ENCODE data around the gene SLC48A1. TPM values are rescaled to one million over a fixed set of nuclear protein-coding genes. Genes with fewer than 3 reads are reported as not detected.

Gene SLC48A1
- total RNA-seq, 1 donor from 2014 or later = 65.5 TPM

GRCh38 chr12:47799357-47799955 lies 26.4 kb downstream of the SLC48A1 start:
- TF ChIP-seq CTCF (IDR thresholded peaks at IDR 0.05; ENCODE audit: unreplicated experiment) = no peak
- H3K36me3 Mint-ChIP-seq (ENCODE audit: low read depth, unreplicated experiment) = peaks cover 28% of the 10 kb centered on the region
- no peaks in the 10 kb centered on the region for H3K9me3 Mint-ChIP-seq (ENCODE audit: unreplicated experiment)
- no peak overlapping the region for H3K4me3 Mint-ChIP-seq (ENCODE audit: unreplicated experiment)
- peaks cover 32% of the 10 kb centered on the region for H3K27me3 Mint-ChIP-seq (ENCODE audit: unreplicated experiment)
- DNase-seq (ENCODE audit: low spot score) = no peak
- H3K4me1 Mint-ChIP-seq (ENCODE audit: unreplicated experiment) = peaks cover 63% of the 10 kb centered on the region
- peak overlapping the region; percentile 52 for H3K27ac Mint-ChIP-seq (ENCODE audit: unreplicated experiment)

GRCh38 chr12:47800582-47800981 lies 27.5 kb downstream of the SLC48A1 start:
- DNase-seq (ENCODE audit: low spot score) = no peak
- peak overlapping the region; percentile 89 for H3K27ac Mint-ChIP-seq (ENCODE audit: unreplicated experiment)
- peaks cover 35% of the 10 kb centered on the region for H3K27me3 Mint-ChIP-seq (ENCODE audit: unreplicated experiment)
- peaks cover 72% of the 10 kb centered on the region for H3K4me1 Mint-ChIP-seq (ENCODE audit: unreplicated experiment)
- H3K4me3 Mint-ChIP-seq (ENCODE audit: unreplicated experiment) = peak overlapping the region; percentile 73
- no peaks in the 10 kb centered on the region for H3K9me3 Mint-ChIP-seq (ENCODE audit: unreplicated experiment)
- no peak for TF ChIP-seq CTCF (IDR thresholded peaks at IDR 0.05; ENCODE audit: unreplicated experiment)
- H3K36me3 Mint-ChIP-seq (ENCODE audit: low read depth, unreplicated experiment) = peaks cover 36% of the 10 kb centered on the region

- Mint-ChIP-seq H3K9me3 (ENCODE audit: unreplicated experiment) (no peaks in the 10 kb centered on the region), H3K27me3 (ENCODE audit: unreplicated experiment) (peaks cover 37% of the 10 kb centered on the region), H3K27ac (ENCODE audit: unreplicated experiment) (peak overlapping the region; percentile 90), H3K4me1 (ENCODE audit: unreplicated experiment) (peaks cover 79% of the 10 kb centered on the region), H3K36me3 (ENCODE audit: low read depth, unreplicated experiment) (peaks cover 36% of the 10 kb centered on the region), H3K4me3 (ENCODE audit: unreplicated experiment) (peak overlapping the region; percentile 83)
- DNase-seq (ENCODE audit: low spot score) = peak; percentile 55
- TF ChIP-seq CTCF (IDR thresholded peaks at IDR 0.05; ENCODE audit: unreplicated experiment) = no peak
Observed at GRCh38 chr12:47801170-47801903, 28.3 kb downstream of the SLC48A1 start.

GRCh38 chr12:47801904-47802246 lies 28.8 kb downstream of the SLC48A1 start:
- Mint-ChIP-seq H3K4me1 (ENCODE audit: unreplicated experiment) (peaks cover 83% of the 10 kb centered on the region), H3K27ac (ENCODE audit: unreplicated experiment) (peak overlapping the region; percentile 90), H3K9me3 (ENCODE audit: unreplicated experiment) (no peaks in the 10 kb centered on the region), H3K27me3 (ENCODE audit: unreplicated experiment) (peaks cover 40% of the 10 kb centered on the region), H3K36me3 (ENCODE audit: low read depth, unreplicated experiment) (peaks cover 36% of the 10 kb centered on the region), H3K4me3 (ENCODE audit: unreplicated experiment) (peak overlapping the region; percentile 83)
- TF ChIP-seq CTCF (IDR thresholded peaks at IDR 0.05; ENCODE audit: unreplicated experiment) = no peak
- peak; percentile 65 for DNase-seq (ENCODE audit: low spot score)

- no peaks in the 10 kb centered on the region for H3K9me3 Mint-ChIP-seq (ENCODE audit: unreplicated experiment)
- peaks cover 38% of the 10 kb centered on the region for H3K36me3 Mint-ChIP-seq (ENCODE audit: low read depth, unreplicated experiment)
- peak; percentile 60 for TF ChIP-seq CTCF (IDR thresholded peaks at IDR 0.05; ENCODE audit: unreplicated experiment)
- H3K27me3 Mint-ChIP-seq (ENCODE audit: unreplicated experiment) = peaks cover 44% of the 10 kb centered on the region
- H3K4me3 Mint-ChIP-seq (ENCODE audit: unreplicated experiment) = peak overlapping the region; percentile 83
- peaks cover 85% of the 10 kb centered on the region for H3K4me1 Mint-ChIP-seq (ENCODE audit: unreplicated experiment)
- H3K27ac Mint-ChIP-seq (ENCODE audit: unreplicated experiment) = peak overlapping the region; percentile 90
- no peak for DNase-seq (ENCODE audit: low spot score)
Observed at GRCh38 chr12:47802312-47802711, 29.3 kb downstream of the SLC48A1 start.
